ENCODE data around the gene ITIH5. TPM values are rescaled to one million over a fixed set of nuclear protein-coding genes. Genes with fewer than 3 reads are reported as not detected.

ITIH5 gene
- total RNA-seq, 1 donor from 2014 or later = not detected

DNA sequence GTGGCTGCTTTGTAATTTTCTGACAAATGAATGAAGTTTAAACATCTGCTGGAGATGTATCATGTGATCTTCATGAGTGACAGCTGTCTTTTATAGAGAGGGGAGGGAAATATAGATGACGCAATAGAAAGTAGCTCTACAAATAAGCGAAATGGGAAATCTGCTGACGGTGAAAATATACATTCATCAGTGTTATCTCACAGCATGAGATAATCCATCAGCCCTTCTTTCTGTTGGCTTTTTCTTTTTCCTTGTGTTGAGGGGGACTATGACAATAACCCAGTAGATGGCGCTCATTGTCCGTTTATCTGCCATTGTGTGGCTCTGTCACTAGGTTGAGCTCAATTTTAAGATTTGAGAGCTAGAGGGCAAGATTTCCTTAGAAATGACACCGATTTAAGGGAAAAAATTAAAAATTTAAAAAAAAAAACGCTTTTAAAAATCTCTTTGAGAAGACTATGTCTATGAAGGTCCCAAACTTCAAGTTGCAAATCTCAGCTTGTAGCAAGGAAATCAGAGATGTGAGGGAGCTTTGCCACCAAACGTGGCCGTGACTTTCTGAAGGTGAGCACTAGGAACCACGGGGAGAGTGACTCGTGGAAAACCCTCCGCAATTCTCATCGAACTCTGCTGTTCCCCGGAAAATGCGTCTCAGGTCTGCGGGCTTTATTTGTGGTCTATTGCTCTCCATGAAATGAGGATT is 141.3 kb downstream of the ITIH5 start:
- intact Hi-C loops (cut with micrococcal nuclease) = loop anchor here (1.0 to 10.0 kb wide), 10 partner anchors 97 to 1780 kb away; partner anchors contain the start of genes ATP5F1C and TAF3

DNA sequence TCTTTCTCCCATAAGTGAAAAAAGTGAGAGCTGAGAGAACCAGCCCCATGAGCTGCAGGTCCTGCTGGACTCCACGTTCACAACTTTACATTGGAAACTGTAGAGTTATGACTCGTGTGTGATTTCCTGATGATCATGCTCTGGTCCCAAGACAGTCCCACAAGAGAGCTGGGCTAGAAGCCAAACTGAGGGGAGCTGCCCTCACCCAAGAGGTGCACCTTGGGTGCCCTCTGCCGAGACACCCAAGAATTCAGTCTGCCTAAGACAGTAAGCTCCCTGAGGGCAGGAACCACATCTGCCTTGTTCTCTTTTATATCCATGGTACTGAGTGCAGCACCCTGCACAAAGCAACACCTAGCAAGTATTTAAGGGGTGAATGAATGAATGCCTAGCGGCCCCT is 143.1 kb downstream of the ITIH5 start:
- intact Hi-C loops (cut with micrococcal nuclease) = loop anchor here (10.0 kb wide), 1 partner anchor 609 kb away; no protein-coding TSS in a partner anchor

DNA sequence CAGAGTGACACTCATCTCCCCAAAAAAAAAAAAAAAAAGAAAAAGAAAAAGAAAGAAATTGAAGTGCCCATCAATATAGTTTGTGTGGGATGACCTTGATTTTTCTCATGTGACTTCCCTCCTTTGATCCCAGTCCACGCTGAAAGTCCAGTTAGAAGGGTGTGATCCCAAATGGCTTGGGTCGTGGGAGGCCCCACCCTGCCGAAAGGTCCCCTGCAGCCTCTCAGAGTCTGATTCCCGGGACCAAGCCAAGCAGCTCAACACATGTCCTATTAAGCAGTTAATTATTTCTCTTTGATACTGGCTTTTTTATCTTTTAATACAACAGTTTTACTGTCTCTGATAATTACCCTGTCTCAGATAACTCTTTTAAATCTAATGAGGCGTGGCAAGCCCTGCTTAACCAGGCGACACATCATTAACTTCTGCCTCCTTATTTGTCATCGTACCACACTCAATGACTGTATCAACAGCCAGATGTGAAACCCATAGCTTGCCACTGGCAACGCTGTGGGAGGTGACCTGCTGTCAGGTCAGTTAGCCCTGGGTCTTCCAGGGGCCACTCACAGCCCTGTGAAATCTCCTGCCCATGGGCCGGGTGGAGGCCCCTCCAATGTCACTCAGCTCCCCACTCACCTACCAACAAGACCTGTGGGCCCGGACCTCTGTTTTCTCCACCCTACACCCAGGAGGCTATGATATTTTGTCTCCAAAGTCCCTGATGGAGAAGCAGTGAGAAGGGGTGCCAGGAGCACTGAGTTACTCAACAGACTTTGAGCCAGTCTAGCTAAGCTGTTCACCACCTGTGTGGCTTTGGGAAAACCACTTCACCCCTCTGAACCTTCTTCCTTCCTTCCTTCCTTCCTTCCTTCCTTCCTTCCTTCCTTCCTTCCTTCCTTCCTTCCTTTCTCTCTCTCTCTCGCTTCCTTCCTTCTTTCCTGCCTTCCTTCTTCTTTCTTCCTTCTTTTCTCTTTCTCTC is 146.0 kb downstream of the ITIH5 start:
- intact Hi-C loops (cut with micrococcal nuclease) = loop anchor here (10.0 kb wide), 1 partner anchor 606 kb away; no protein-coding TSS in a partner anchor

DNA sequence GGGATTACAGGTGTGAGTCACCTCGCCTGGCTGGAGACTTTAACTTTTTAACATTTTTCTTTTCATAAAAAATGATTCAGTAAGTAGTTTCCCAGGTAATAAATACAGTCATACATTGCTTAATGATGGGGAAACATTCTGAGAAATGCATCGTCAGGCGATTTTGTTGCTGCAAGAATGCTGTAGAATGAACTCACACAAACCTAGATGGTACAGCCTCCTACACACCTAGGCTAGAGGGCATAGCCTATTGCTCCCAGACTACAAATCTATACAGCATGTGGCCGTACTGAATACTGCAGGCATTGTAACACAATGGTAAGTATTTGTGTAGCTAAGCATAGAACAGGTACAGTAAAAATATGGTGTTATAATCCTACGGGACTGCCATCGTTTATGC is 147.4 kb downstream of the ITIH5 start:
- intact Hi-C loops (cut with micrococcal nuclease) = no loop called here

DNA sequence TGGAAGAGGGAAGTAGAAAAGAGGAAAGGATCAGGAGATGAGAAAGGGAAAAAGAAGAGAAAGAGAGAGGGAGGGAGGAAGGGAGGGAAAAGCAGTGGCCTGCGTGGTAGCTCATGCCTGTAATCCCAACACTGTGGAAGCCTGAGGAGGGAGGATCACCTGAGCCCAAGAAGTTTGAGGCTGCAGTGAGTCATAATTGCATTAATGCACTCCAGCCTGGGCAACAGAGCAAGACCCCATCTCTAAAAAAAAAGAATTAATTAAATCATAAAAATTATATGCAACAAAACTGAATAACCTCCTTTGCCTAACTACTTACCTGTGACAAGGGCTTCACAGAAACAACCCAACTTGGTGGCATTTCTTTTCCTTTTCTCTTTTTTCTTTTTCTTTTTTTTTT is 148.1 kb downstream of the ITIH5 start:
- intact Hi-C loops (cut with micrococcal nuclease) = no loop called here

DNA sequence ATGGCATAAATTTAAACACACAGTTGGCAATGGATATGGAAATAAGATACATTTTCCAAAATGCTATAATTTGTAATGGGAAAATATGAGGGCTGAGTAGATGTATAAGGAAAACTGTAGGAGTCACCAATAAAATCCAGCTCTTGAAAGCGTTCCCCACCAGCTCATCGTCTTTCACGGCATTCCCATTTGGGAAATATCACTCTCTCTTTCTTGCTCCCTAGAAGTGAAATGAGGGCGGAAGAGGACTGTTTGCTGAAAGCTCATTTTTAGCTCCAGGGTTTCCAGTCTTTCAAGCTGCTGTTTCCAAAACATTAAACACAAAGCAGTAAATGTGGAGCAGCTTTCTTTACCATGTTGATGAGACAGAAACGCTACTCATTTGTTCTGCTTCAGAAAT is 151.3 kb downstream of the ITIH5 start:
- intact Hi-C loops (cut with micrococcal nuclease) = no loop called here

DNA sequence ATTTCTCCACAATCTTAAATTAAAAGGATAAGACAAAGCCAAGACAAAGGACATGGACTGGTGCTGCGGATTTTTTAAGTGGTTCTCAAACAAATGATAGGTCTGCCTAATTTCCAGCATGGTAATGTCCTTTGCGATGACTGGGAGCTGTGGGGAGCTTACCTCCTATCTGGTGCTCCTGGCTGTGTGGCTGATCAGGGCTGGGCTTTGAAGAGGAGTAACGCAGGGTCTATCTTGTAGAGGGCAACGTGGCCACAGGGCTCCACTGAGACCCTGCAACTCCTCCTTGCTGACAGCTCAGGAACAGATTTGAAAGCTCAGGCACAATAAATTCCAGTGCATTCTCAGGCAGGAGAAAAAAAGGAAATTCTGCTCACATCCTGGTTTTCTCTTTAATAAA is 152.8 kb downstream of the ITIH5 start:
- intact Hi-C loops (cut with micrococcal nuclease) = no loop called here

DNA sequence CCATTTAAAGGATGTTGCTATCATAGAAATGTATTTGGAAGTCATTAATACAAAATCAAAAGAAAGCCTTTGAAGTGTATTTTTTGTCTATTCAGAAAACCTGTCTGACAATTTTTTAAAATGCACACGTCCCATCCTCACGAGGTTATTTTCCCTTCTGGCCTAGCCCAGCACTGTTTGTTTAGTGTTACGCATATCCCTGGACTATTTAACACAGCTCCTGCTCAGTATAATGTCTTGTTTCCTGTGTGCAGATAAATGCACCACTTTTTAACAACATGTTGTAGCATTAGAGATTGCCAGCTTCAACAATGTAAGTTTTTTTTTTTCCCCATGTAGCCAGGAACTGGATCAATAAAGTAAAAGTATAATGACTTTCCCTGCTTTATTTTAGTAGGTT is 153.3 kb downstream of the ITIH5 start:
- intact Hi-C loops (cut with micrococcal nuclease) = no loop called here

DNA sequence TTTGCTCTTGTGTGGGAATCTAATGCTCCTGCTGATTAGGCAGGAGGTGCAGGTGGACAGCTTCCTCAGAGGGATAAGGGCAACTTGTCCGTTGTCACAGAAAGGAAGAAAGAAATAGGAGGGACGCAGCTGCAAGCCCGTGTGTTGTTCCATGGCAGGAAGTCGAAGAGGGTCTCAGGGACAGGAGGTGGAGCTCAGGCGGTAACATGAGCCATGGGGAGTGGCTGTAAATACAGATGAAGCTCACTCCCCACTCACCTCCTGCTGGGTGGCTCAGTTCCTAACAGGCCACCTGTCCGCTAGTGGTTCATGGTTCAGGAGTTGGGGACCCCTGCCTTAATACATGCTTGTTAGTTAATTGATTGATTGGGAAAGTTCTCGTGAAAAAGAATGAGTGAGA is 154.3 kb downstream of the ITIH5 start:
- intact Hi-C loops (cut with micrococcal nuclease) = no loop called here

DNA sequence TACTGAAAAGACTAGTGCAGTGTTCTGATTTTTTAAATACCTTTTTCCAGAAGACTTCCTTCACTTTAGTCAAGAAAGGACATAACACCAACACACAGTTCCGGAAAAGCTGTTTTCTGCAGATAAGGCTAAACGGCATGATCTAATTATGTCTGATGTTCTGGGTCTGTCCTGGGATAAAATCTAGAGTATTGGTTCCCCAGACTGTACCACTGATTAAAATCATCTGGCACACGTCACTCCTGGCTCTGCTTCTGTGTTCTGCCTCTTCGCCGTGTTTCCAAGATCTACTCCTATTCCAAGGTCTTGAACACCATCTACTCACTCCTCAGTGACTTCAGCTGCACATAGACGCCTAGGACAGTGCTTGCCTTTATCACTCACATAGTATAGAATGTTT is 155.2 kb downstream of the ITIH5 start:
- intact Hi-C loops (cut with micrococcal nuclease) = no loop called here

Other genes with a start within 250 kb of the ITIH5 start
- gene ITIH2, start 36.4 kb upstream of the ITIH5 start, total RNA-seq = not detected in 2 replicates
- gene KIN, start 121.0 kb upstream of the ITIH5 start, total RNA-seq = 13.9 and 17.2 TPM in 2 replicates
- 280 and 283 TPM in 2 replicates for gene ATP5F1C, start 121.2 kb upstream of the ITIH5 start, total RNA-seq
- 16.0 and 16.6 TPM in 2 replicates for gene TAF3, start 151.5 kb upstream of the ITIH5 start, total RNA-seq